Naive B cell (primary cell): Measurements from ENCODE around the gene LITAF. TPM values are rescaled to one million over a fixed set of nuclear protein-coding genes. Genes with fewer than 3 reads are reported as not detected.
A peak's percentile ranks its signal among the peaks of the same experiment; 100 is the strongest.
"Not testable (repeated sequence)": the region's sequence is repeated elsewhere in the genome, so short reads cannot be mapped to it uniquely, and the experiment has no call there.

Experiments used
- ATAC-seq, 2 donors: fragments of 150-1000 bp; cut with Tn5 transposase; 2 replicates each; pipeline ENCODE4 v1.10.0; 2021; ENCODE audit warnings: low read depth in 2 of 2, mild to moderate bottlenecking in 2 of 2, moderate library complexity in 2 of 2
- DNase-seq: peaks from one replicate; pipeline ENCODE4 v3.0.0; 2022
- H3K27ac Mint-ChIP-seq, 6 donors: one replicate each; pipeline ENCODE4 v1.8.0; 2020 to 2022; ENCODE audit warnings: mild to moderate bottlenecking in 6 of 6, mixed read lengths in 6 of 6, moderate library complexity in 5 of 6, inconsistent platforms in 2 of 6
- H3K27me3 Mint-ChIP-seq, 3 donors: one replicate each; pipeline ENCODE4 v1.8.0; 2021 to 2022; ENCODE audit warnings: mixed read lengths in 3 of 3, mild to moderate bottlenecking in 1 of 3
- H3K36me3 Mint-ChIP-seq, 2 donors: one replicate each; pipeline ENCODE4 v1.8.0; 2020 to 2022; ENCODE audit warnings: mixed read lengths in 2 of 2, inconsistent platforms in 1 of 2, mild to moderate bottlenecking in 1 of 2
- H3K4me1 Mint-ChIP-seq, 3 donors: one replicate each; pipeline ENCODE4 v1.8.0; 2020 to 2022; ENCODE audit warnings: mixed read lengths in 3 of 3, inconsistent platforms in 1 of 3, mild to moderate bottlenecking in 1 of 3, moderate library complexity in 1 of 3
- H3K4me3 Mint-ChIP-seq, 8 donors: one replicate each; pipeline ENCODE4 v1.8.0; 2020 to 2022; ENCODE audit warnings: mild to moderate bottlenecking in 8 of 8, mixed read lengths in 8 of 8, moderate library complexity in 8 of 8, inconsistent platforms in 2 of 8
- H3K9me3 Mint-ChIP-seq, 7 donors: one replicate each; pipeline ENCODE4 v1.8.0; 2020 to 2022; ENCODE audit warnings: mixed read lengths in 7 of 7, mild to moderate bottlenecking in 5 of 7, inconsistent platforms in 2 of 7, moderate library complexity in 1 of 7
- polyA plus RNA-seq, 6 donors: library from polyadenylated mRNA; unstranded; fragments of 300-500 nt; fragmentation: Illumina TruSeq; gene quantifications; one replicate each; pipeline ENCODE4 v1.2.3, GENCODE V29; 2021; ENCODE audit warnings: low read depth in 6 of 6

Gene LITAF
- polyA plus RNA-seq, 6 donors from 2014 or later: 275 to 379 (median 304) TPM

DNA sequence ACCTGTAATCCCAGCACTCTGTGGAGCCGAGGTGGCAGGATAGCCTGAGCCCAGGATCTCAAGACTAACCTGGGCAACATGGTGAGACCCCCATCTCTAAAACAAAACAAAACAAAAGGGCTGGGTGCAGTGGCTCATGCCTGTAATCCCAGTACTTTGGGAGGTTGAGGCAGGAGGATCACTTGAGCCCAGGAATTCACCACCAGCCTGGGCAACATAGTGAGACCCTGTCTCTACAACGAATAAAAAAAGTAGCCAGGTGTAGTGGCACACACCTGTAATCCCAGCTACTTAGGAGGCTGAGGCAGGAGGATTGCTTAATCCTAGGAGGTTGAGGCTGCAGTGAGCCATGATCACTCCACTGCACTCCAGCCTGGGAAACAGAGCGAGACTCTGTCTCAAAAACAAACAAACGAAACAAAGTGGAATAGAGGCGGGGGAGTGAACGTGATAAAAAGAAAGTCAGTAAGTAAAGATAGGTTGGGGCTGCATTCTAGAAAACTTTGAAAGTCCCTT lies 28.4 kb downstream of the LITAF start:
- Mint-ChIP-seq H3K4me1 (peaks cover 20 to 43% (median 20%) of the 10 kb centered on the region in 3 donors), H3K27ac (peak overlapping the region in 4 of 6 donors; percentile 39 to 96 (median 78)), H3K4me3 (peak overlapping the region in 1 of 8 donors; percentile 56), H3K36me3 (peaks cover 16% of the 10 kb centered on the region in 2 donors), H3K9me3 (peaks cover 0 to 14% (median 7%) of the 10 kb centered on the region in 7 donors)
- not testable (repeated sequence) for ATAC-seq, DNase-seq, H3K27me3 Mint-ChIP-seq

DNA sequence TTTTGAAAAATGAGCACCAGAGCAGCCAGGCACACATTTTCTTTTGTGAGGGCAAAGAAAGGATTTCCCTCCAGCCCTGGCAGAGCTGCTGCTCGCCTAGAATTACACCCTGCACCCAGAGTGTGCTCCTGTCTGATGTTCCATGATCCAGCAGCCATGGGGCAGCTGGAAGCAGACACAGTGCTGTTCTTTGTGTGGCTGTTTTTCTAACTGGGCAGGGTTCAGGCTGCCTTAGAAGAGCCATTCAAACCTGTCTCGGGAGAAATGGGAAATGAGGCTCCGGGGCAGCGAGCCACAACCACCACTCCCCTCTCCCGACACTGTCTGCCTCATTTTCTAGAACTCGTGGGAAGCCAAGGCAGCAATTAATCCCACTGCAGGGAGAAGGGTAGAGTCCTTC lies 28.9 kb downstream of the LITAF start:
- peaks cover 16 to 40% (median 20%) of the 10 kb centered on the region in 3 donors for H3K4me1 Mint-ChIP-seq
- no peak for DNase-seq
- ATAC-seq: no peak
- H3K9me3 Mint-ChIP-seq: peaks cover 0 to 14% (median 7%) of the 10 kb centered on the region in 7 donors
- no peak overlapping the region for H3K4me3 Mint-ChIP-seq
- peaks cover 16% of the 10 kb centered on the region in 2 donors for H3K36me3 Mint-ChIP-seq
- no peaks in the 10 kb centered on the region for H3K27me3 Mint-ChIP-seq
- H3K27ac Mint-ChIP-seq: peak overlapping the region in 4 of 6 donors; percentile 39 to 89 (median 78)

DNA sequence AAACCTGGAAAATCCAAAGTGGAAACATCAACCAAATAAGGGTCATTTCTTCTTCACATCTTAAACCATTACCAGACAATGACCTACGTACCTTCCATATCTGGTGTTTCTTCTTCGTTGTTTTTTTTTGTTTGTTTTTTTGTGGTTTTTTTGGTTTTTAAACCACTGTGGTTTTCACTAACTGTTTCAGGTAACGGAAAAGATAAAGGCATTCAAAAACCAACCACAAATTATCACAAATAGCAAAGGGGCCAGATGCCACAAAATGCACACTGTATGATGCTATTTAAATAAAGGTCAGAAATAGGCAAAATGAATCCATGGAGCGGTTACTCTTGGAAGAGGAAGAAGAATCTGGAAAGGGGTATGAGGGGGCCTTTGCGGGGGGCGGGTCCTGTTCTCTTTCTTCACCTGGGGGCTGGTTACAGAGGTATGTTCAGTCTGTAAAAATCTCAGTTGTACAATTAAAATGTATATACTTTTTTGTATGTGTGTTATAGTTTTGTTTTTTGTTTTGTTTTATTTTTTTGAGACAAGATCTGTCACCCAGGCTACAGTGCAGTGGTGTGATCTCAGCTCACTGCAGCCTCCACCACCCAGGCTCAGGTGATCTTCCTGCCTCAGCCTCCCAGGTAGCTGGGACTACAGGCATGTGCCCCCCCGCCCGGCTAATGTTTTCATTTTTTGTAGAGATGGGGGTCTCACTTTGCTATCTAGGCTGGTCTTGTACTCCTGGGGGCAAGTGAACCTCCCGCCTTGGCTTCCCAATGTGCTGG lies 29.6 kb downstream of the LITAF start:
- ATAC-seq (no peak), DNase-seq (no peak)
- no peaks in the 10 kb centered on the region for H3K27me3 Mint-ChIP-seq
- peaks cover 20 to 35% (median 21%) of the 10 kb centered on the region in 3 donors for H3K4me1 Mint-ChIP-seq
- peak overlapping the region in 5 of 6 donors; percentile 39 to 89 (median 76) for H3K27ac Mint-ChIP-seq
- H3K9me3 Mint-ChIP-seq: peaks cover 0 to 14% (median 7%) of the 10 kb centered on the region in 7 donors
- peak overlapping the region in 1 of 8 donors; percentile 35 for H3K4me3 Mint-ChIP-seq
- H3K36me3 Mint-ChIP-seq: peaks cover 21 to 22% of the 10 kb centered on the region in 2 donors

DNA sequence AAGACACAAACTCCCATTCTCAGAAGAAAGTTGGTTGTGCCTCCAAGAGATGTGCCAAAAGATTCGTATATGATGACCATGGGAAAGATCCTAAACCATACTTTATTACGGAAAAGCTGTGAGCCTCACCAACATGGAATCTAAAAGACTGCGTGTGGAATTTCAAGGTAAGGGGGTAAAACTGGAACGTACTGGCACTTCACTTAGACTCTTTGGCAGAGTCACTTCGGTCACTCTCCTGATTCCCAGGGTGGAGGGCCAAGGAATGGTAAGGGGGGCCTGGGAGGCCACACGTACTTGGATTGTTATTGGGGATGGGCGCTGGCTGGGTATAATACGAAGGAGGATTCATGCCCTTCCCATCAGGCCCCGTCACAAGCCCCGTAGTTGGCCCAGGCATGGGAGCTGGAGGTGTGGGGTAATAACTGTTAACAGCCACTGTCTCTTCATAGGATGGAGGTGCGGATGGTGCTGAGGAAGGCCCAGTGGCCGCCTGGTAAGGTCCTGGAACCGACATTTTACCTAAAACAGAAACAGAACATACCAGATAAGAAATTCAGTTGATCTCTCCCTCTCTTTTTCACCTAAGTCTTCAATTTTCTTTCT lies 30.4 kb downstream of the LITAF start:
- ATAC-seq (no peak), DNase-seq (no peak)
- H3K4me3 Mint-ChIP-seq: peak overlapping the region in 1 of 8 donors; percentile 47
- peaks cover 0 to 14% (median 7%) of the 10 kb centered on the region in 7 donors for H3K9me3 Mint-ChIP-seq
- peaks cover 14 to 27% (median 14%) of the 10 kb centered on the region in 3 donors for H3K4me1 Mint-ChIP-seq
- H3K27ac Mint-ChIP-seq: peak overlapping the region in 3 of 6 donors; percentile 39 to 88 (median 76)
- H3K36me3 Mint-ChIP-seq: peaks cover 21 to 23% of the 10 kb centered on the region in 2 donors
- no peaks in the 10 kb centered on the region for H3K27me3 Mint-ChIP-seq

DNA sequence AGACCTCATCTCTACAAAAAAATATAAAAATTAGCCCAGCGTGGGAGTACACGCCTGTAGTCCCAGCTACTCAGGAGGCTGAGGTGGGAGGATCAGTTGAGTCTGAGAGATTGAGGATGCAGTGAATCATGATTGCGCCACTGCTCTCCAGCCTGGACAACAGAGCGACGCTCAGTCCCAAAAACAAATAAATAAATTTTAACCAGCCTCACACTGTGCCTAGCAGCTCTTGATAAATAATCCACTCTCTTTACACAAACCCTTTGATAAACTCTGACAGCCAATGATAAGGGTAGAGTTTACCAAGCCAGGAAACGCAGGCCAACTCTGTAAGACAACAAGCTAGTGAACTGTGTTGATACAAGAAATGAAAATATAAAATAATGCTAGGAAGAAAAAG lies 32.7 kb downstream of the LITAF start:
- peaks cover 41 to 43% of the 10 kb centered on the region in 2 donors for H3K36me3 Mint-ChIP-seq
- peaks cover 5 to 18% (median 6%) of the 10 kb centered on the region in 3 donors for H3K4me1 Mint-ChIP-seq
- peak overlapping the region in 1 of 6 donors; percentile 47 for H3K27ac Mint-ChIP-seq
- no peak overlapping the region for H3K4me3 Mint-ChIP-seq
- H3K27me3 Mint-ChIP-seq: no peaks in the 10 kb centered on the region
- peaks cover 4 to 20% (median 7%) of the 10 kb centered on the region in 7 donors for H3K9me3 Mint-ChIP-seq
- DNase-seq: no peak
- ATAC-seq: no peak

DNA sequence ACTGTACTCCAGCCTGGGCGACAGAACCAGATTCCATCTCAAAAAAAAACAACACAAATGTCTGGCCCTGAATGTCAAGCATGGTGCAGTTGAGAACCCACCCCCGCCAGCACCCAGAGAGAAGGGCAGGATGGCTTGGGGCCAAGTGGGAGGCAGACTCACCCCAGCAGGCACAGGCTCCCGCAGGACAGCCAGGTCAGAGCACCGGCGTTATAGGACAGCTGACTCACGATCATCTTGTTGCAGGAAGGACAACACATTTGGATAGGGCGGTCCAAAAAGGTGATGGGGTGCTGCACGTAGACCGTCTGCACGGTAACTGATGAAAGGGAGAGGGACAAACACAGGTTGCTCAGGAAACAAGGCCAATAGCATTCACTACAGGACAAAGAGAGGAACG lies 33.3 kb downstream of the LITAF start:
- ATAC-seq (no peak), DNase-seq (no peak)
- Mint-ChIP-seq H3K27me3 (no peaks in the 10 kb centered on the region), H3K4me1 (peaks cover under 1 to 13% (median 5%) of the 10 kb centered on the region in 3 donors), H3K27ac (peak overlapping the region in 2 of 6 donors; percentile 49 to 72), H3K36me3 (peaks cover 48% of the 10 kb centered on the region in 2 donors), H3K9me3 (peaks cover 4 to 20% (median 7%) of the 10 kb centered on the region in 7 donors), H3K4me3 (no peak overlapping the region)

DNA sequence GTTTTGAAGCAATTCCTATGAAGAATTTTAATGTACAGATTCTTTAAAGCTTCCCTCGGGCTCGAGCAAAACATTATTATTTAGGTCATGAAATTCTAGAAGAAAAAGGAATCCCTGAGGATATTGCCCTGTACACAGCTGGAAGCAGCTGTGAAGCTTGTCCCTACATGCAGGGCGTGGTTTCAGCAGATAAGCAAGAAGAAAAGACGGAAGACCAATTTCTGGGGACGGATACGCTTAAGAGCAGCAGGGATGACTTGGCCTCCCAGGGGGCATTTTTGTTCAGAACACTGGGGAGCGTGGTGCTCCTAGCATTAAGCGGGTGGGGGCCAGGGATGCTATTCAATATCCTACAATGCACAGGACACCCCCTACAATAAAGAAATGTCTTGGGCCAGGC lies 34.3 kb downstream of the LITAF start:
- no peak overlapping the region for H3K4me3 Mint-ChIP-seq

DNA sequence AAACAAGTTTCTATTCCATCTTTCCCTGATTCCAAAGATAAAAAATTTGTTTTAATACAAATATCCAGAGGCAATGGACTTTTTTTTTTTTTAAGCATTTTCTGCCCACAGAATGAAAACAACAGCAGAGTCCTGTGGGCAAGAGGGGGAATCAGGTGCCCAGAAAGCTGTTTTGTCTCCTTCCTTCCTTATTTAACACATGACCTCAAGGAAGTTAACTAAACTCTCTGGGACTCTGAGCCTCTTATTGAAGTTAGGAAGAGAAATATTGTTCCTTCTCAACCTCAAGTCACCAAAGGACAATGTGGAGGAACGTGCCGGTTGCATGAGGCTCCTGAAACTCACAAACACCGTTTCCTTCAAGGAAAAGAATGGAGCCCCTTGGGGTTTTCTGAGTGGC lies 34.9 kb downstream of the LITAF start:
- Mint-ChIP-seq H3K9me3 (peaks cover 4 to 17% (median 7%) of the 10 kb centered on the region in 7 donors), H3K27me3 (no peaks in the 10 kb centered on the region), H3K27ac (no peak overlapping the region), H3K4me3 (no peak overlapping the region), H3K36me3 (peaks cover 44 to 52% of the 10 kb centered on the region in 2 donors), H3K4me1 (peaks cover 0 to 5% (median 5%) of the 10 kb centered on the region in 3 donors)
- ATAC-seq: no peak
- DNase-seq: no peak

More for the DNA sequence above, 34.3 kb downstream of the LITAF start:
- H3K36me3 Mint-ChIP-seq: peaks cover 48 to 54% of the 10 kb centered on the region in 2 donors
- no peaks in the 10 kb centered on the region for H3K27me3 Mint-ChIP-seq
- no peak for DNase-seq
- peaks cover 0 to 11% (median 5%) of the 10 kb centered on the region in 3 donors for H3K4me1 Mint-ChIP-seq
- peaks cover 4 to 20% (median 7%) of the 10 kb centered on the region in 7 donors for H3K9me3 Mint-ChIP-seq
- ATAC-seq: no peak
- peak overlapping the region in 3 of 6 donors; percentile 20 to 68 (median 21) for H3K27ac Mint-ChIP-seq

DNA sequence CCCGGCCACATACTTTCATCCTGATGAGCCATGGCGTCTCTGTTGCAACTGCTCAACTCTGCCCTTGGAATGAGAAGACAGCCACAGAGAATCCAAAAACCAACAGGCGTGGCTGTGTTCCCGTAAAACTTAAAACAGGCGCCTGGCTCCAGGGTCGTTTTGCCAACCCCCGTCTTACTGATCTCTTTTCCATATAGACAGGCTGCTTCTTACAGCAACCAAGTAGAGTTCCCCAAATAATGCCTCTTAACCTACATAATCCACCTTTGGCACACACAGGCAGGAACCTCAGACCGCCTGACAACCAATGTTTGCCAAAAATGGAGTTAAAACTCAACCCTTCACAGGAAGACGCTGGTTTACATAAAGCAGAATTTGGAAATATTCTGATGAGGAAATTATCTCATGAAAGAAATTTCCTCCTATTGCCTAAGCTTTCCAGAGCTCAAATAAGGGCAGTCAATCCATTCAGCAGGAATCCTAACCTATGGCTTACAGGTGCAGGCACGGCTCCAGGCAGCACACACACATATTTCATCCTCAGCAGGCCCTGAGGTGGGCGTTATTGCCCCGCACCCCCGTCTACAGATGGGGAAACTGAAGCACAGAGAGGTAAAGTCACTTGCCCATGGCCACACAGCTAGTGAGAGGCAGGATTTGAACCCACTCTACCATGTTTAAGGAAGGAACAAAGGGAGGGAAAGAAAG lies 35.8 kb downstream of the LITAF start:
- Mint-ChIP-seq H3K4me1 (peaks cover 0 to 5% (median 0%) of the 10 kb centered on the region in 3 donors), H3K27ac (peak overlapping the region in 2 of 6 donors; percentile 13 to 53), H3K27me3 (no peaks in the 10 kb centered on the region), H3K36me3 (peaks cover 35 to 43% of the 10 kb centered on the region in 2 donors), H3K9me3 (peaks cover 0 to 8% (median 4%) of the 10 kb centered on the region in 7 donors), H3K4me3 (no peak overlapping the region)
- ATAC-seq (no peak), DNase-seq (no peak)

DNA sequence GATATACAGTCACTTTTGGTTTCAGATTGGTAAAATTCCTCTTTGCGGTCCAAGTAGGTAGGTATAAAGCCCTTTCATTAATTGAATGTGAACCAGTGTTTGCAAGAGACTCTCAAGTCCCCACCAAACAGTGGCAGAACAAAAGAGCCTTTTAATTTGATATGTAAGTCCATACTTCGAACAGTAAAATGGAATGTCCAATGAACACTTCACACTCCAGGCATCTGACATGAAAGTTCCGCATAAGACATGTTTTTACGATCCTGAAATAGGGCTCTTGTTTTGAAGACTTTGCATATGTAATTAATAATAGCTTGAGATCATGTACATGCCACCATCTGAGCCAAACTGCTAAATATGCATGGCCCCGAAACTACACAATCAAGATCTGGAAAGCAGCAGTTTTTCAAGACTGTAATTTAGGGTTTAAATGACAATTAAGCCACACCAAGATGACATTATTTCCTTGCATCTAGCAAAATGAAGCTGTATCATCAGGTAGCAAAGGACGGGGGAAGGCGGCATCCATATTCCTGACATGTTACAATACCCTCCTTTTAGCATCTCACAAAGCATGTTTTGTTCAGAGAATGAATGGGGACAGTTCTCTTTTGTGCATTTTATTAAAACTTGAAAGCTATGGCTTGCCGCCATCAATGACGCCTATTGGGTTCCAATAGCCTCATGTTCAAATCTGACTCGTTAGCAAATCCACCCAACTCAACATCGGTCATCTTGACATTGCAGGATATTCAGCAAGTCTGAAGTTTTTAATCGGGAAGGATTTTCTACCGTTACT lies 39.4 kb downstream of the LITAF start:
- Mint-ChIP-seq H3K27ac (no peak overlapping the region), H3K36me3 (peaks cover 28 to 36% of the 10 kb centered on the region in 2 donors), H3K4me3 (no peak overlapping the region), H3K27me3 (no peaks in the 10 kb centered on the region), H3K4me1 (peaks cover 12 to 19% (median 14%) of the 10 kb centered on the region in 3 donors), H3K9me3 (peaks cover 0 to 7% (median 3%) of the 10 kb centered on the region in 7 donors)
- DNase-seq: no peak
- no peak for ATAC-seq

DNA sequence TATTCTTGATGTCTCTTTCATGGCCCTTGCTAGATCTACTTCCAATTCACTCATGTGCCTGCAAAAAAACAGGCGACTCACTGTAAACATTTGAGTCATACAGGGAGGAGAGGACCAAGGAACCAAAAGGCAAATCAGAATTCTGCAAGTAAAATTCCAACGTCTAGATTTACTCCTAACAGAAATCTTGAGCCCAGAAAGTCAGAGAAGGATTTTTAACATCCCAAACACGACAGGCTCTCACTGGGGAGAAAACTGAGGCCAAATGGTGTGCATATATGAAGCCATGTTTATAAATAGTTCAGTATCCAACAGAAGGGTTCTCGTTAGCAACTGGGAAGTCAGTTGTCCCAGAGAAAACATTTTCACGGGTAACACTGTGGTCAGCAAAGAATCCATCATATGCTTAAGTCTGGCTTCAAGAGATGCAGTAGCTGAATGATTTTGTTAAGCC lies 40.1 kb downstream of the LITAF start:
- Mint-ChIP-seq H3K4me3 (no peak overlapping the region), H3K9me3 (peaks cover 0 to 7% (median 3%) of the 10 kb centered on the region in 7 donors), H3K4me1 (peaks cover 14 to 22% (median 20%) of the 10 kb centered on the region in 3 donors), H3K27ac (peak overlapping the region in 1 of 6 donors; percentile 69), H3K36me3 (peaks cover 25 to 33% of the 10 kb centered on the region in 2 donors), H3K27me3 (no peaks in the 10 kb centered on the region)
- DNase-seq (no peak), ATAC-seq (no peak)

DNA sequence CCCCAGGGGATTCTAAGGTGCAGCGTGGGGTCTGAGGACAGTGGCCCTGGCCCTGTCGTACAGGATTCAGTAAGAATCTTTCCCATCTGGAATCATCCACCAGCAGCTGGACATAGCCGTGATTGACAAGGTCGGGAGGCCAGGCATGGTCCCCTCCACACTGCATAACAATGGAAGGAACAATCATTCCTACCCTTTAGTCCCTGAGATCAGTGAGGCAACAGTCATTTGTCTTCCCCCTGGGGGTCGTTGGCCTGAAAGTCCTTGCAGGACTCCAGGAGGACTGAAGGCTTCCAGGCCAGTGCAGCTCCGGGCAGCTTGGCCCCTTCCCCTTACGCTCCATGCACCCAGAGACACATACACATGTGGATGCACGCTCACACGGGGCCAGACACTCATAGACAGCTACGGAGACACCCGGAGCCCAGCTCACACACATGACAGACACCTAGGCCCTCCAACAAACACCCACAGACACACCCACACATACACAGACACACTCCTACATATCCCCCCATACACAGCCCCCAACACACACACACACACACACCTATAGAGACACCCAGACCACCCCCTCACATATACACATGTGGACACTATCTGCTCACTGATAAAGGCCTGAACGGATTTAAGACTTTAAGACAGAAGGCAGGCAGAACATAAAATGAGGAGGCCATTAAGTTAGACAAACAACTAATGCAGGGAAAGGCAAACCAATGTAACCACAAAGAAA lies 42.9 kb downstream of the LITAF start:
- DNase-seq (no peak), ATAC-seq (no peak)
- Mint-ChIP-seq H3K9me3 (no peaks in the 10 kb centered on the region), H3K36me3 (peaks cover 3 to 11% of the 10 kb centered on the region in 2 donors), H3K4me3 (no peak overlapping the region), H3K27me3 (no peaks in the 10 kb centered on the region), H3K27ac (peak overlapping the region in 2 of 6 donors; percentile 8 to 17), H3K4me1 (peaks cover 22 to 25% (median 24%) of the 10 kb centered on the region in 3 donors)
